ENCODE data around the gene RFNG. TPM values are rescaled to one million over a fixed set of nuclear protein-coding genes. Genes with fewer than 3 reads are reported as not detected.

Gene RFNG
- total RNA-seq, 1 donor from 2014 or later, result 20.5 TPM

GRCh38 chr17:81999976-82000802 is 51.4 kb downstream of the RFNG start:
- DNase-seq, result no peak

GRCh38 chr17:81999587-81999975 is 52.0 kb downstream of the RFNG start:
- ATAC-seq (ENCODE audit: poor library complexity) (no peak), DNase-seq (no peak)
- intact Hi-C loops (cut with DNase I), result no loop called here

More at GRCh38 chr17:81999976-82000802, 51.4 kb downstream of the RFNG start:
- intact Hi-C loops (cut with DNase I), result no loop called here
- ATAC-seq (ENCODE audit: poor library complexity), result no peak

GRCh38 chr17:81998691-81999438 is 52.7 kb downstream of the RFNG start:
- ATAC-seq (ENCODE audit: poor library complexity), result no peak
- no peak for DNase-seq
- intact Hi-C loops (cut with DNase I), result no loop called here

GRCh38 chr17:81998212-81998611 is 53.4 kb downstream of the RFNG start:
- ATAC-seq (ENCODE audit: poor library complexity), result no peak
- intact Hi-C loops (cut with DNase I), result no loop called here
- no peak for DNase-seq

Other genes starting within 250 kb of the RFNG start
- not detected for gene GCGR, start 247.7 kb downstream of the RFNG start, total RNA-seq
- gene MCRIP1, start 218.5 kb downstream of the RFNG start, total RNA-seq, result 104 TPM
- not detected for gene PPP1R27, start 216.8 kb downstream of the RFNG start, total RNA-seq
- 309 TPM for gene P4HB, start 191.3 kb downstream of the RFNG start, total RNA-seq
- gene ARHGDIA, start 180.5 kb downstream of the RFNG start, total RNA-seq, result 113 TPM
- gene ALYREF, start 160.2 kb downstream of the RFNG start, total RNA-seq, result 29.9 TPM
- 176 TPM for gene ANAPC11, start 160.1 kb downstream of the RFNG start, total RNA-seq
- 0.24 TPM for gene NPB, start 149.6 kb downstream of the RFNG start, total RNA-seq
- gene PCYT2, start 140.4 kb downstream of the RFNG start, total RNA-seq, result 29.5 TPM
- gene SIRT7, start 133.6 kb downstream of the RFNG start, total RNA-seq, result 6.1 TPM
- gene MAFG, start 124.1 kb downstream of the RFNG start, total RNA-seq, result 29.9 TPM
- 3.2 TPM for gene PYCR1, start 114.5 kb downstream of the RFNG start, total RNA-seq
- 3.5 TPM for gene MYADML2, start 104.6 kb downstream of the RFNG start, total RNA-seq
- gene NOTUM, start 90.6 kb downstream of the RFNG start, total RNA-seq, result 0.56 TPM
- 25.4 TPM for gene ASPSCR1, start 74.2 kb downstream of the RFNG start, total RNA-seq
- gene CENPX, start 28.9 kb downstream of the RFNG start, total RNA-seq, result 27.8 TPM
- gene LRRC45, start 28.5 kb downstream of the RFNG start, total RNA-seq, result 4.7 TPM
- 0.97 TPM for gene RAC3, start 20.1 kb downstream of the RFNG start, total RNA-seq
- 178 TPM for gene DCXR, start 14.1 kb downstream of the RFNG start, total RNA-seq
- gene GPS1, start 87 bp upstream of the RFNG start, total RNA-seq, result 86.5 TPM
- gene DUS1L, start 14.0 kb upstream of the RFNG start, total RNA-seq, result 57.9 TPM
- gene FASN, start 46.4 kb upstream of the RFNG start, total RNA-seq, result 23.0 TPM
- 8.6 TPM for gene CCDC57, start 161.0 kb upstream of the RFNG start, total RNA-seq
- 10.0 TPM for gene SLC16A3, start 177.2 kb upstream of the RFNG start, total RNA-seq
- gene CSNK1D, start 221.9 kb upstream of the RFNG start, total RNA-seq, result 54.4 TPM

Measured in Right ventricle myocardium superior (tissue), 1 donor.